K562 (cell line): ENCODE data around the gene ACBD3. TPM values are rescaled to one million over a fixed set of nuclear protein-coding genes. Genes with fewer than 3 reads are reported as not detected.
A peak's percentile ranks its signal among the peaks of the same experiment; 100 is the strongest.

ENCODE experiments used
- ARHGAP35 ChIP-seq: fragments of 450-650 bp; IDR thresholded peaks from 2 replicates; pipeline ENCODE4 v1.6.1; 2018; ENCODE audit not compliant: partially characterized antibody
- ATF7 ChIP-seq: fragments of 450-650 bp; IDR thresholded peaks from 2 replicates; pipeline ENCODE4 v1.7.1; 2014; ENCODE audit warnings: mild to moderate bottlenecking, moderate library complexity
- CBFA2T3 ChIP-seq: fragments of 450-650 bp; IDR thresholded peaks from 2 replicates; pipeline ENCODE4 v1.6.1; 2017
- CC2D1A ChIP-seq: fragments of 450-650 bp; IDR thresholded peaks from 2 replicates; pipeline ENCODE4 v1.6.1; 2017; ENCODE audit warnings: mild to moderate bottlenecking
- CHD2 ChIP-seq: IDR thresholded peaks from 2 replicates; pipeline ENCODE4 v1.6.1; 2011; ENCODE audit warnings: low read depth, low read length
- GABPA ChIP-seq: fragments of 200-800 bp; sonication (Bioruptor generic); conservative IDR thresholded peaks from 2 replicates; pipeline ENCODE4 v1.6.1; 2016; ENCODE audit warnings: low read depth, missing genetic modification characterization, missing compliant biosample characterization
- HNRNPL ChIP-seq: fragments of 200-400 bp; formaldehyde crosslinking; IDR thresholded peaks from 2 replicates; pipeline ENCODE4 v1.6.1; 2017; ENCODE audit warnings: low read depth, mild to moderate bottlenecking, low read length
- NFRKB ChIP-seq: fragments of 450-650 bp; IDR thresholded peaks from 2 replicates; pipeline ENCODE4 v1.6.1; 2016; ENCODE audit warnings: low read depth
- PHB2 ChIP-seq: fragments of 450-650 bp; IDR thresholded peaks from 2 replicates; pipeline ENCODE4 v1.6.1; 2017; ENCODE audit warnings: low read depth
- PML ChIP-seq: IDR thresholded peaks from 2 replicates; pipeline ENCODE4 v1.6.1; 2012; ENCODE audit warnings: low read length, inconsistent platforms
- POLR2G ChIP-seq: fragments of 200-400 bp; formaldehyde crosslinking; IDR thresholded peaks from 2 replicates; pipeline ENCODE4 v1.6.1; 2017; ENCODE audit warnings: low read depth, mild to moderate bottlenecking, antibody characterized with exemption, low read length, moderate library complexity
- SETDB1 ChIP-seq: IDR thresholded peaks from one replicate; pipeline ENCODE4 v1.6.1; 2012; ENCODE audit warnings: low read length, control low read depth, inconsistent platforms
- SIX5 ChIP-seq, 2 experiments: IDR thresholded peaks; 2 replicates each; pipeline ENCODE4 v1.6.1; 2011; ENCODE audit warnings: low read length in 2 of 2, borderline replicate concordance in 1 of 2, low read depth in 1 of 2, mild to moderate bottlenecking in 1 of 2, moderate library complexity in 1 of 2; ENCODE audit not compliant: insufficient read depth in 1 of 2
- TAF1 ChIP-seq: IDR thresholded peaks from 2 replicates; pipeline ENCODE4 v1.6.1; 2011; ENCODE audit warnings: mild to moderate bottlenecking, low read length, moderate library complexity; ENCODE audit not compliant: insufficient read depth, control insufficient read depth, severe bottlenecking; ENCODE audit errors: extremely low read depth
- TAF9B ChIP-seq: fragments of 450-650 bp; IDR thresholded peaks from 2 replicates; pipeline ENCODE4 v1.6.1; 2018; ENCODE audit warnings: mild to moderate bottlenecking; ENCODE audit not compliant: partially characterized antibody
- TRIM28 ChIP-seq: fragments of 450-650 bp; IDR thresholded peaks from 2 replicates; pipeline ENCODE4 v1.6.1; 2017
- WHSC1 ChIP-seq: IDR thresholded peaks from one replicate; pipeline ENCODE4 v1.6.1; 2012; ENCODE audit warnings: low read length, control low read depth, inconsistent platforms
- YBX1 ChIP-seq: fragments of 450-650 bp; IDR thresholded peaks from 2 replicates; pipeline ENCODE4 v1.7.1; 2016; ENCODE audit warnings: mild to moderate bottlenecking
- ZKSCAN1 ChIP-seq: fragments of 150-350 bp; IDR thresholded peaks from 2 replicates; pipeline ENCODE4 v1.6.1; 2016; ENCODE audit warnings: low read depth, low read length
- ZNF184 ChIP-seq: sonication (generic); formaldehyde crosslinking; IDR thresholded peaks from 2 replicates; pipeline ENCODE4 v1.5.0; 2020; ENCODE audit warnings: missing genetic modification reagents
- ZNF274 ChIP-seq: IDR thresholded peaks from 2 replicates; pipeline ENCODE4 v1.6.1; 2011; ENCODE audit warnings: low read depth, mild to moderate bottlenecking, low read length, moderate library complexity, borderline replicate concordance
- ZZZ3 ChIP-seq: fragments of 450-650 bp; IDR thresholded peaks from 2 replicates; pipeline ENCODE4 v1.6.1; 2016; ENCODE audit warnings: antibody characterized with exemption, mild to moderate bottlenecking, moderate library complexity
- polyA plus RNA-seq, 8 experiments: library from polyadenylated mRNA; depleted of rRNA in 4 of 8; stranded (reverse) in 5 of 8; unstranded in 3 of 8; fragments of >200 nt; fragmentation: Nextera tagmentation in 2 of 8; fragmentation: Illumina TruSeq in 1 of 8; extraction: Ambion mirVana in 2 of 8; extraction: Trizol in 1 of 8; gene quantifications; 2 replicates each; pipeline versions ENCODE4 v1.2.1 to v1.2.3, GENCODE V29; 2011 to 2014; ENCODE audit warnings: inconsistent platforms in 1 of 8, missing spikeins in 1 of 8
- total RNA-seq, 7 experiments: library from RNA; depleted of rRNA in 6 of 7; stranded (reverse); fragments of >200 nt in 6 of 7; fragmentation: Illumina TruSeq in 2 of 7; extraction: Trizol in 2 of 7; gene quantifications; 2 replicates each; pipeline versions ENCODE4 v1.2.1 to v1.2.3, GENCODE V29; 2011 to 2021; ENCODE audit warnings: low replicate concordance in 1 of 7
- TF ChIP-seq, protein P1 (sequence below): sonication (generic); formaldehyde crosslinking; IDR thresholded peaks from 2 replicates; pipeline ENCODE4 v1.4.0; 2020; ENCODE audit warnings: mild to moderate bottlenecking, missing genetic modification reagents
- TF ChIP-seq, protein P2 (sequence below): fragments of 250-450 bp; sonication (Bioruptor Pico); IDR thresholded peaks from 2 replicates; pipeline ENCODE4 v1.4.0; 2020; ENCODE audit warnings: mild to moderate bottlenecking, moderate library complexity, borderline replicate concordance

Gene ACBD3
- total and polyA plus RNA-seq, 9 of the 15 experiments (the other 6 are each of a cell fraction or from before 2014, with no cell fraction given), result 11.1 to 36.7 (median 26.9) TPM

DNA sequence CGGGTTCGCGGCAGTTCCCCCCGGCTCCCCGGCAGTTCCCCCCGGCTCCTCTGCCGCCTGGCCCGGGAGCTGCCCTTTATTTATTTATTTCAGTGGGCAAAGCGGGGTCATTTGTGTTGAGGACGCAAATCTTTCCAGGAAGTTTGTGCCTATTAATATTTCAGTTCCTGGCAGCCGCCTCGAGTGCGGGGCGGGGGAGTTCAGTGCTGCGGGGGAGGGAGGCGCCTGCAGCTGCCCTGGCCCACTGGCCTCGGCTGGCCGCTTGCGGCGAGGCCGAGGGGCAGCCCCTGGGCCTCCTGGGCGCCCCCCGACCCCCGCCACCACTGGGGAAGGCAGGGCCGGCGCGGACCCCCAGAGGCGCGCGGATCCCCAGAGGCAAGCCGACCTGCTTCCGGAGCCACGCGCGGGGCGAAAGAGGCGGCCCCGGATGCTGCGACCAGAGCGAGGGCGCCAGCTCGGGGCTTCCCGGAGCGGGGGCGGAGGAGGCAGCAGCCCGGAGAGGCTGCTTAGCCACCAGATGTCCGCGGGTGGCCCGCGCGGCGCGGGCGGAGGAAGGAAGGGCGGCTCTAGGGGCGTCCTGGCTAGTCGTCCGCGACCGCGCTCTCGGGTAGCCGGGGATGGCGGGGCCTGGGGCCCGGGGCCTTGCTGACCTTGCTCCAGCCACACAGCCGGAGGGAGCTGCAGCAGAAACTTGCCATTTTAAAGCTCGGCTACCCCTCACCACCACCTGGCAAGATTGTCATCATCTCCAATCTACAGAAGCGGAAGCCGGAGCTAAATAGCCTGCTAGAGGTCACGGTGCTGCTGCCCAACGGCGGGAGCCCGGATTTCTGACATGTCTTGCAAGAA is 76.1 kb downstream of the ACBD3 start (continued):
- TF ChIP-seq, protein P1, sequence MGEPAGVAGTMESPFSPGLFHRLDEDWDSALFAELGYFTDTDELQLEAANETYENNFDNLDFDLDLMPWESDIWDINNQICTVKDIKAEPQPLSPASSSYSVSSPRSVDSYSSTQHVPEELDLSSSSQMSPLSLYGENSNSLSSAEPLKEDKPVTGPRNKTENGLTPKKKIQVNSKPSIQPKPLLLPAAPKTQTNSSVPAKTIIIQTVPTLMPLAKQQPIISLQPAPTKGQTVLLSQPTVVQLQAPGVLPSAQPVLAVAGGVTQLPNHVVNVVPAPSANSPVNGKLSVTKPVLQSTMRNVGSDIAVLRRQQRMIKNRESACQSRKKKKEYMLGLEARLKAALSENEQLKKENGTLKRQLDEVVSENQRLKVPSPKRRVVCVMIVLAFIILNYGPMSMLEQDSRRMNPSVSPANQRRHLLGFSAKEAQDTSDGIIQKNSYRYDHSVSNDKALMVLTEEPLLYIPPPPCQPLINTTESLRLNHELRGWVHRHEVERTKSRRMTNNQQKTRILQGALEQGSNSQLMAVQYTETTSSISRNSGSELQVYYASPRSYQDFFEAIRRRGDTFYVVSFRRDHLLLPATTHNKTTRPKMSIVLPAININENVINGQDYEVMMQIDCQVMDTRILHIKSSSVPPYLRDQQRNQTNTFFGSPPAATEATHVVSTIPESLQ (CRISPR knock-in tag), result 0 out of 2 replicates have a peak, but pooled peaks have one; percentile 51
- TF ChIP-seq HNRNPL (peak; percentile 63; the same call in 1 of the 2 replicates), TRIM28 (no peak; the same call in 1 of the 2 replicates), PML (peak; percentile 25; the same call in 1 of the 2 replicates), TAF1 (peak; percentile 64), WHSC1 (no peak), ARHGAP35 (no peak), ZNF184 (CRISPR knock-in tag) (no peak), POLR2G (peak; percentile 89), ZNF274 (no peak; the same call in 1 of the 2 replicates), CHD2 (no peak), NFRKB (0 out of 2 replicates have a peak, but pooled peaks have one; percentile 18), SIX5 (IDR thresholded peaks at IDR 0.05; ENCODE audit: borderline replicate concordance in 1 of 2, insufficient read depth in 1 of 2, low read depth in 1 of 2, low read length in 2 of 2) (no peak), ZZZ3 (no peak), YBX1 (no peak), PHB2 (no peak), ZKSCAN1 (no peak), TAF9B (no peak), GABPA (tag) (peak; percentile 76), CBFA2T3 (no peak), SETDB1 (no peak), ATF7 (no peak), CC2D1A (no peak)
- TF ChIP-seq, protein P2, sequence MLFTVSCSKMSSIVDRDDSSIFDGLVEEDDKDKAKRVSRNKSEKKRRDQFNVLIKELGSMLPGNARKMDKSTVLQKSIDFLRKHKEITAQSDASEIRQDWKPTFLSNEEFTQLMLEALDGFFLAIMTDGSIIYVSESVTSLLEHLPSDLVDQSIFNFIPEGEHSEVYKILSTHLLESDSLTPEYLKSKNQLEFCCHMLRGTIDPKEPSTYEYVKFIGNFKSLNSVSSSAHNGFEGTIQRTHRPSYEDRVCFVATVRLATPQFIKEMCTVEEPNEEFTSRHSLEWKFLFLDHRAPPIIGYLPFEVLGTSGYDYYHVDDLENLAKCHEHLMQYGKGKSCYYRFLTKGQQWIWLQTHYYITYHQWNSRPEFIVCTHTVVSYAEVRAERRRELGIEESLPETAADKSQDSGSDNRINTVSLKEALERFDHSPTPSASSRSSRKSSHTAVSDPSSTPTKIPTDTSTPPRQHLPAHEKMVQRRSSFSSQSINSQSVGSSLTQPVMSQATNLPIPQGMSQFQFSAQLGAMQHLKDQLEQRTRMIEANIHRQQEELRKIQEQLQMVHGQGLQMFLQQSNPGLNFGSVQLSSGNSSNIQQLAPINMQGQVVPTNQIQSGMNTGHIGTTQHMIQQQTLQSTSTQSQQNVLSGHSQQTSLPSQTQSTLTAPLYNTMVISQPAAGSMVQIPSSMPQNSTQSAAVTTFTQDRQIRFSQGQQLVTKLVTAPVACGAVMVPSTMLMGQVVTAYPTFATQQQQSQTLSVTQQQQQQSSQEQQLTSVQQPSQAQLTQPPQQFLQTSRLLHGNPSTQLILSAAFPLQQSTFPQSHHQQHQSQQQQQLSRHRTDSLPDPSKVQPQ (CRISPR knock-in tag), result no peak
